Nephron (organoid): ENCODE data around the gene GATAD2B.

Source experiments
- H3K27ac Mint-ChIP-seq, 3 experiments: 2 replicates each; pipeline ENCODE4 v1.8.0; 2020; ENCODE audit warnings: mixed read lengths in 3 of 3, mild to moderate bottlenecking in 2 of 3, moderate library complexity in 1 of 3
- H3K27me3 Mint-ChIP-seq: 2 replicates; pipeline ENCODE4 v1.8.0; 2021; ENCODE audit warnings: low read depth, mild to moderate bottlenecking, moderate library complexity, mixed read lengths
- H3K36me3 Mint-ChIP-seq: 2 replicates; pipeline ENCODE4 v1.8.0; 2020; ENCODE audit warnings: low read depth, mixed read lengths
- H3K4me1 Mint-ChIP-seq: 2 replicates; pipeline ENCODE4 v1.8.0; 2020; ENCODE audit warnings: mixed read lengths
- H3K4me3 Mint-ChIP-seq, 3 experiments: 2 replicates each; pipeline ENCODE4 v1.8.0; 2020; ENCODE audit warnings: mild to moderate bottlenecking in 3 of 3, mixed read lengths in 3 of 3, moderate library complexity in 2 of 3
- H3K9me3 Mint-ChIP-seq: 2 replicates; pipeline ENCODE4 v1.8.0; 2020; ENCODE audit warnings: mixed read lengths
- TF ChIP-seq, protein P1 (sequence below), 3 experiments: fragments of 200-600 bp; sonication (generic); IDR thresholded peaks; one replicate each; pipeline ENCODE4 v1.5.0; 2021; ENCODE audit warnings: antibody characterized with exemption in 3 of 3; ENCODE audit not compliant: unreplicated experiment in 3 of 3

The GATAD2B gene

GRCh38 chr1:153791648-153792253 lies 131.0 kb downstream of the GATAD2B start:
- Mint-ChIP-seq H3K4me1 (peaks cover 21% of the 10 kb centered on the region), H3K4me3 (no peak overlapping the region), H3K36me3 (no peaks in the 10 kb centered on the region), H3K9me3 (no peaks in the 10 kb centered on the region), H3K27me3 (peaks cover 7% of the 10 kb centered on the region), H3K27ac (no peak overlapping the region)
- TF ChIP-seq, protein P1, sequence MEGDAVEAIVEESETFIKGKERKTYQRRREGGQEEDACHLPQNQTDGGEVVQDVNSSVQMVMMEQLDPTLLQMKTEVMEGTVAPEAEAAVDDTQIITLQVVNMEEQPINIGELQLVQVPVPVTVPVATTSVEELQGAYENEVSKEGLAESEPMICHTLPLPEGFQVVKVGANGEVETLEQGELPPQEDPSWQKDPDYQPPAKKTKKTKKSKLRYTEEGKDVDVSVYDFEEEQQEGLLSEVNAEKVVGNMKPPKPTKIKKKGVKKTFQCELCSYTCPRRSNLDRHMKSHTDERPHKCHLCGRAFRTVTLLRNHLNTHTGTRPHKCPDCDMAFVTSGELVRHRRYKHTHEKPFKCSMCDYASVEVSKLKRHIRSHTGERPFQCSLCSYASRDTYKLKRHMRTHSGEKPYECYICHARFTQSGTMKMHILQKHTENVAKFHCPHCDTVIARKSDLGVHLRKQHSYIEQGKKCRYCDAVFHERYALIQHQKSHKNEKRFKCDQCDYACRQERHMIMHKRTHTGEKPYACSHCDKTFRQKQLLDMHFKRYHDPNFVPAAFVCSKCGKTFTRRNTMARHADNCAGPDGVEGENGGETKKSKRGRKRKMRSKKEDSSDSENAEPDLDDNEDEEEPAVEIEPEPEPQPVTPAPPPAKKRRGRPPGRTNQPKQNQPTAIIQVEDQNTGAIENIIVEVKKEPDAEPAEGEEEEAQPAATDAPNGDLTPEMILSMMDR (IDR thresholded peaks at IDR 0.05; ENCODE audit: unreplicated experiment in 3 of 3), result no peak

- Mint-ChIP-seq H3K4me1 (peaks cover 21% of the 10 kb centered on the region), H3K9me3 (no peaks in the 10 kb centered on the region), H3K27ac (peak overlapping the region in 2 of 3 experiments; percentile 76 to 82), H3K4me3 (peak overlapping the region in 1 of 3 experiments; percentile 0), H3K27me3 (peaks cover 7% of the 10 kb centered on the region), H3K36me3 (no peaks in the 10 kb centered on the region)
- TF ChIP-seq, protein P1 (IDR thresholded peaks at IDR 0.05; ENCODE audit: unreplicated experiment in 3 of 3), result no peak
Measured at GRCh38 chr1:153790966-153791647, 131.7 kb downstream of the GATAD2B start.

- Mint-ChIP-seq H3K4me3 (peak overlapping the region in 1 of 3 experiments; percentile 51), H3K27me3 (peaks cover 7% of the 10 kb centered on the region), H3K27ac (peak overlapping the region; percentile 19 to 82 (median 76)), H3K9me3 (no peaks in the 10 kb centered on the region), H3K4me1 (peaks cover 21% of the 10 kb centered on the region), H3K36me3 (no peaks in the 10 kb centered on the region)
- TF ChIP-seq, protein P1 (IDR thresholded peaks at IDR 0.05; ENCODE audit: unreplicated experiment in 3 of 3), result no peak
Measured at GRCh38 chr1:153790313-153790965, 132.3 kb downstream of the GATAD2B start.

DNA sequence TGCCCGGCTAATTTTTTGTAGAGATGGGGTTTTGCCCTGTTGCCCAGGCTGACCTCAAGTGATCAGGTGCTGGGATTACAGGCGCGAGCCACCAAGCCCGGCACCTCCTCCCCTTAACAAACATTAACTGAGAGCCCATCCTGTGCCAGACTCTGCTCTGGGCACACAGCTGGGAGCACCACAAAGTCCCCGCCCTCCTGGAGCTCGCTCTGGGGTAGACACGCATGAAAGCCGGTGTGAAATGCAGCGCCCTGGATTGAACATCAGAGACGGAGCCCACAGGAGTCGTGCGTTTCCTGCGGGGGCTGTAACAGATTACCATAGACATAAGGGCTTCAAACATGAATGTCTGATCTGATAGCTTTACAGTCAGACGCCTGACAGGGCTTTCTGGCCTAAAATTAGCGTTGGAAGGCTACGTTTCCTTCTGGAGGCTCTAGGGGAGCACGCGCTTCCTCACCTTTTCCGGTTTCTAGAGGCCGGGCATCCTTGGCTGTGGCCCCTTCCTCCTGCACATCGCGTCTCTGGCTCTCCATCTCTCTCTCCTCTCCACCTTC lies 133.2 kb downstream of the GATAD2B start:
- TF ChIP-seq, protein P1 (IDR thresholded peaks at IDR 0.05; ENCODE audit: unreplicated experiment in 3 of 3), result no peak
- H3K27ac Mint-ChIP-seq, result peak overlapping the region in 2 of 3 experiments; percentile 76 to 82
- H3K4me3 Mint-ChIP-seq, result peak overlapping the region in 1 of 3 experiments; percentile 51
- H3K9me3 Mint-ChIP-seq, result no peaks in the 10 kb centered on the region
- no peaks in the 10 kb centered on the region for H3K36me3 Mint-ChIP-seq
- H3K4me1 Mint-ChIP-seq, result peaks cover 17% of the 10 kb centered on the region
- peaks cover 7% of the 10 kb centered on the region for H3K27me3 Mint-ChIP-seq

GRCh38 chr1:153786038-153786790 lies 136.6 kb downstream of the GATAD2B start:
- Mint-ChIP-seq H3K27ac (no peak overlapping the region), H3K27me3 (peaks cover 4% of the 10 kb centered on the region), H3K4me1 (peaks cover 20% of the 10 kb centered on the region), H3K36me3 (no peaks in the 10 kb centered on the region), H3K4me3 (no peak overlapping the region), H3K9me3 (no peaks in the 10 kb centered on the region)
- TF ChIP-seq, protein P1 (IDR thresholded peaks at IDR 0.05; ENCODE audit: unreplicated experiment in 3 of 3), result no peak
